HepG2 (cell line): ENCODE results near the gene CSTB.

Experiments
- KDM5B ChIP-seq: sonication (generic); formaldehyde crosslinking; IDR thresholded peaks from 2 replicates; pipeline ENCODE4 v1.4.0; 2020; ENCODE audit warnings: missing genetic modification reagents, mild to moderate bottlenecking, borderline replicate concordance
- ZNF616 ChIP-seq: sonication (generic); formaldehyde crosslinking; IDR thresholded peaks from 2 replicates; pipeline ENCODE4 v1.5.0; 2020; ENCODE audit warnings: low read depth, mild to moderate bottlenecking, missing genetic modification reagents

DNA sequence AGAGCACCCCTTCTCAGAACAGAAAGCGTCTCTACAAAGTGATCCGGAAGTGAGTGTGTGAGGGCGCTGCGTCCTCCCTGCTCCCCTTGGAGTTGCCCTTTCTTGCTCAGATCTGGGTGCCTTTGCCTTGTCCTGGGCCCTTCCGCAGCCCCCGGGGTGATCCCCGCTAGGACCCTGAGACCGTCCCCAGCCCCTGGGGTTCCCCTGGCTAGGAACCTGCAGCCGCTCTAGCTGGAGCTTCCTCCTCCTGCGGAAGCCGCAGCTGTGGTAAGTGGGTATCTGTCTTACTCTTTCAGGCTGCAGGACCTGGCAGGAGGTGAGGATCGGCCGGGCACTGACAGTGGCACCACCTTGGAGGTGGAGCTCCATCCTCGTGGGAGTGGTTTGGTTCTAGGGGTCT is 24.5 kb upstream of the CSTB start:
- TF ChIP-seq KDM5B (no peak), ZNF616 (CRISPR knock-in tag) (no peak)
